ENCODE results near the gene MEP1B. TPM values are rescaled to one million over a fixed set of nuclear protein-coding genes. Genes with fewer than 3 reads are reported as not detected.

MEP1B gene
- total RNA-seq, 1 donor from 2014 or later = 1.3 TPM

GRCh38 chr18:32261003-32261402, 71.2 kb downstream of the MEP1B start:
- peak; percentile 35 for ATAC-seq

GRCh38 chr18:32262092-32262491, 72.3 kb downstream of the MEP1B start:
- ATAC-seq (no peak), DNase-seq (ENCODE audit: low spot score) (no peak)

More at GRCh38 chr18:32261003-32261402, 71.2 kb downstream of the MEP1B start:
- DNase-seq (ENCODE audit: low spot score) = no peak

DNA sequence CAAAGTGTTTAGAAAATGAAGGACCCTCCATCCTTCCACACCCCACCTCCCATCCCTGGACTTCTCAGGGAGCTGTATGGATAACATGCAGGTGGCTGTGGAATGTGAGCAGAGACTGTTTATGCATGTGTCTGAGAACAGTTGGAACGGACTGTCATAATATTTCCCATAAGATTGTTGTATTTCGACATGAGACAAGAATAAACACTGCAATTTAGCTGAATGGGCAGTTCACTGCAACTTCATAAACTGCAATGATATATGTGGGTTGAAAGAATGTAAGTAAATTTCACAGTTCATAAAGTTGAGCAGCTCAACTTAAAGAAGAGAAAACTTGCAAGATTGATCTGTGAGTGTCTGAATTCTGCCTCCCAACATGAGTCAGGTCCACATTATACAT, 74.6 kb downstream of the MEP1B start:
- ATAC-seq = no peak
- no peak for DNase-seq (ENCODE audit: low spot score)

DNA sequence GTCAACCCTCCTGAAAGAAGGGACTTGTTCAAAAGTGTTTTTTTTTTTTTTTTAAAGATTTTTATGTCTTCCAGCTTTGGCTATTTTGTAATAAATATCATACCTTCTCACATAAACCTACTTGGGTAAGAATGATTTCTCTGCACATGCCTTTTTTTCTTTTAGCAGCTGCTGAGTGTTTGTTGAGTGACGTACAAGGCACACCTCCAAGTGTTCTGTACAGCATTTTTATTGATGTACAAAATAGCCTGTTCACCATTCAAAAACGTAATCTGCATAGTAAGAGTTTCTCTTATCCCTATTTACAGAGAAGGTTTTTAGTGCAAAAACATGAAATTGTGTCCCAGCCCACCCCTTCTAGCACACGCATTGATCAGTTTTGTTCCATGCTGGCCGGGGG, 77.6 kb downstream of the MEP1B start:
- DNase-seq (ENCODE audit: low spot score) (no peak), ATAC-seq (no peak)

Other genes starting within 250 kb of the MEP1B start
- 32.3 TPM for gene TRAPPC8, start 246.9 kb upstream of the MEP1B start, total RNA-seq
- 9.0 TPM for gene RNF125, start 171.2 kb upstream of the MEP1B start, total RNA-seq
- gene RNF138, start 98.2 kb upstream of the MEP1B start, total RNA-seq = 12.0 TPM